Prostate gland (tissue), 1 donor: ENCODE measurements around the gene PTPRS.

Source experiments
- POLR2A ChIP-seq: fragments of 450-650 bp; IDR thresholded peaks from one replicate; pipeline ENCODE4 v1.6.1; 2016; ENCODE audit warnings: antibody characterized with exemption, mild to moderate bottlenecking
- POLR2AphosphoS5 ChIP-seq: sonication (generic); formaldehyde crosslinking; IDR thresholded peaks from one replicate; pipeline ENCODE4 v1.6.1; 2017; ENCODE audit warnings: antibody characterized with exemption

DNA sequence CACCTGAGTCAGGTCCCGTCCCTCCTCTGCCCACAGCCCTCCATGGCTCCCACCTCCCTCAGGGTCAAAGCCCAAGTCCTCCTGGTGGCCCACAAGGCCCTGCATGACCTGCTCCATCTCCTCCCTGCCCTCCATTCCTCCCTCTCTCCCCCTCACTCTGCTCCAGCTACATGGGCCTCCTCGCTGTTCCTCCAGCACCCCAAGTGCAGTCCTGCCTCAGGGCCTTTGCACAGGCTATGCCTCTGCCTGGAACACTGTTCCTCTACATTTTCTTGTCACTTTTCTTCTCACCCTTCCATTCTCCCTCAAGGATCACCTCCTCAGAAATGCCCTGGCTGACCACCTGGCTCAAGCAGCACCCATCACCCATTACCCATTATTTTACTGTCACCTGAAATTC is 41.5 kb downstream of the PTPRS start:
- TF ChIP-seq POLR2A (no peak), POLR2AphosphoS5 (no peak)
